T47D (cell line): ENCODE measurements around the gene SMIM35.

Experiments
- DNase-seq, 2 experiments: peaks; one replicate each; pipeline versions ENCODE4 v3.0.0 to v3.0.0-alpha.2; 2011 to 2012; ENCODE audit warnings: low read depth in 1 of 2, low spot score in 1 of 2
- JUND ChIP-seq: IDR thresholded peaks from 2 replicates; pipeline ENCODE4 v1.6.1; 2012; ENCODE audit warnings: low read depth
- in situ Hi-C: cut with HindIII; loops from 2 replicates; pipeline ENCODE4 v1.10.0; 2016; ENCODE audit warnings: low sequenced_read_pairs, low pct_unique_long_range_greater_than_20kb

The SMIM35 gene

GRCh38 chr11:118086913-118087768, at the start of gene SMIM35:
Gene SMIM35 (minus strand): TSS chr11:118086963. CDS start chr11:118086757, 206 bp downstream.
- in situ Hi-C loops = no loop called here
- no peak for DNase-seq
- no peak for TF ChIP-seq JUND

DNA sequence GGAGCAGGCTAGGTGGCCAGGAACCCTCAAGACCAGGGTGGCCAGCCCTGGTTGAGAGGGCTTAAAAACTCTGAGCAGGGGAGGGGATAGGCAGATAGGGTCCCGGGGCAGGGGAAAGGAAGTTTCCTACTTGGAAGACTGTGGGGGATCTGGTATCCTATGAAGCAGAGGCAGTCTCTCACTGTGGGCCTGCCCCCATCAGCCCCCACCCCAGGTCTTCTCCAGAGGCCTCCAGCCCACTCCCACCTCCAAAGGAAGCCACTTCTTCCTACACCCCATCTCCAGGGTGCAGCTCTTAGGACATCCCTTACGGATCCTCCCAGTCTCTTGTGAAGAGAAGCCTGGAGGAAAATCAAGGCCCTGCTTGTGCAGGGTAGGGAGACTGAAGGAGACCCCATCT, 49.6 kb upstream of the SMIM35 start:
- in situ Hi-C loops = no loop called here
- no peak for DNase-seq
- TF ChIP-seq JUND = no peak

DNA sequence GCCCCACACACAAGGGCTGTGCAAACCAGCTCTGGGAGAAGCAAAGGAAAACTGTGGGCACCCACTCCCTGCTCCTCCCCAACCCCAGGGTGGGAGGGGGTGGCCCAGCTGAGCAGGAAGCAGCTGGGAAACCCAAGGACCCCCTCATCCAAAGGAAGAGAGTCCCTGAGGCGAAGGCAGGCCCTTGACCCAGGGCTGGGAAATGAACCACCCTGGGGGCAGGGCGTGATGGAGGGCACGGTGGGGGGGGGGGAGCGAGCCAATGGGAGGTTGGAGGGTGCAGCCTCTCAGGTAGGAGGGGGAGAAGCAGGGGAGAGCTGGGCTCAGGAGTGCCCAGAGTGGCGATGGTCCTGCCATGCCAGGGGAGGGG, 49.0 kb upstream of the SMIM35 start:
- in situ Hi-C loops = no loop called here
- DNase-seq = no peak
- TF ChIP-seq JUND = no peak

- TF ChIP-seq JUND = no peak
- DNase-seq = no peak
- in situ Hi-C loops = no loop called here
These were observed 48.5 kb upstream of the SMIM35 start for GRCh38 chr11:118135051-118135795.

DNA sequence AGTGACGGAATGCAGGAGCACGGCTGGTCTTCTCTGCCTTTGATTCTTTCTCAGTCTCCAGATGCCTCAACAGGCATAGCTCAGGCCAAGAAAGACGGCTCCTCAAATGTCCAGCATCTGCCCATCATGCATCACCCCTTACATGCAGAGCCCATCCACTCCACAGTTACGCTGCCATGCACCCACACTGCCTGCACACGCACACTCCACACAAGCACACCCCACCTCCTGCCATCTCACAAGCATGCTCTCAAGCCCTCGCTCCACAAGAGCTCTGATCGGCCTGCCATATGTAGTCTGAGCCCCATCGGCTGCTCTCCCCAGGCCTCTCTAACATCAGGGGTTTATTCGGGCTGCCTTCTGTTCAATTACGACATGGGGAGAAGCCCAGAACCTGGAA, 47.1 kb upstream of the SMIM35 start:
- no peak for TF ChIP-seq JUND
- no peak for DNase-seq
- in situ Hi-C loops = no loop called here

GRCh38 chr11:118132385-118133151, 45.8 kb upstream of the SMIM35 start:
- DNase-seq = no peak
- TF ChIP-seq JUND = no peak
- in situ Hi-C loops = no loop called here

DNA sequence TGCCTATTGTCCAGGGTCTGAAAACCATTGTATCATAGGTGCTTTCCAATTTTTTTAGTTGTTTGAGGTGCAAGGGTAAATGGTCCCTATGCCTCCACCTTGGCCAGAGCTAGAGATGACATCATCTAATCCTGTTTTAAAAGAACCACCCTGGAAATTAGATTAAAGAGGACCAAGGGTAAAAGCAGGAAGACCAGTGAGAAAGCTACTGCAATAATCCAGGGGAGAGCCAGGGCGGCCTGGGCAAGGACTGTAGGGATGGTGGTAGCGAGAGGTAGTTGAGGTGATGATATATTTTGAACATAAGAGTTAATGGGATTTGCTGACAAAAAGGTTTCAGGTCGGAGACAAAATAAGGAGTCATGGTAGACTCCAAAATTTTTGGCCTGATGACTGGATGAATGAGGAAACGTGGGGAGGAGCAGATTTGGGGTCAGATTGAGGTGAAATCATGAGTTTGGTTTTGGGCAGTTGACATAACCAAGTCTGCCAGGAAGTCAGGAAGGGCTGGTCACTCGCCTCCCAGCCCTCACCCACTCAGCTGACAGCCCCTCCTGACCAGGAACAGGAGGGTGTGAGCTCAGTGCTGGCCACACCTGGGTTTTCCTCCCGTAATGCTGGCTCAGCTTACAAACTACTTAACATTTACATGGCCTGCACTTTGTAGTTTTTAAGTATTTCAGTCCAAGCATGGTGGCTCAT, 42.9 kb upstream of the SMIM35 start:
- TF ChIP-seq JUND = no peak
- DNase-seq = no peak
- in situ Hi-C loops = no loop called here

GRCh38 chr11:118128721-118129470, 42.1 kb upstream of the SMIM35 start:
- in situ Hi-C loops = no loop called here
- no peak for TF ChIP-seq JUND
- DNase-seq = no peak

DNA sequence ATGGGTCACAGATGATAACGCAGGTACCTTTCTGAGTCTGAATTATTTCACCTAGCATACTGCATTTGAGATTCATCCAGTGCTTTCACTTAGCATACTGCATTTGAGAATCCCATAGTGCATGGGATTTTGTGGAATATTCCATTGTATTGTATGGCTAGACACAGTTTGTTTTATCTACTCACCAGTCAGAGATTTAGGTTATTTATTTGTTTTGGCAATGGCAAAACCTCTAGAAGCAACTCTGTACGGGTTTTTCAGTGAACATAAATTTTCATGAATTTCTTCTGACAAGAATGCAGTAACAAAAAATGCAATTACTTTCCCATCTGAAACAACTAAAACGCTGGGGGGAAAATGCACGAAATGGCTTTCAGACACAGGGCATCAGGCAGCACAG, 41.5 kb upstream of the SMIM35 start:
- no peak for DNase-seq
- in situ Hi-C loops = no loop called here
- no peak for TF ChIP-seq JUND

DNA sequence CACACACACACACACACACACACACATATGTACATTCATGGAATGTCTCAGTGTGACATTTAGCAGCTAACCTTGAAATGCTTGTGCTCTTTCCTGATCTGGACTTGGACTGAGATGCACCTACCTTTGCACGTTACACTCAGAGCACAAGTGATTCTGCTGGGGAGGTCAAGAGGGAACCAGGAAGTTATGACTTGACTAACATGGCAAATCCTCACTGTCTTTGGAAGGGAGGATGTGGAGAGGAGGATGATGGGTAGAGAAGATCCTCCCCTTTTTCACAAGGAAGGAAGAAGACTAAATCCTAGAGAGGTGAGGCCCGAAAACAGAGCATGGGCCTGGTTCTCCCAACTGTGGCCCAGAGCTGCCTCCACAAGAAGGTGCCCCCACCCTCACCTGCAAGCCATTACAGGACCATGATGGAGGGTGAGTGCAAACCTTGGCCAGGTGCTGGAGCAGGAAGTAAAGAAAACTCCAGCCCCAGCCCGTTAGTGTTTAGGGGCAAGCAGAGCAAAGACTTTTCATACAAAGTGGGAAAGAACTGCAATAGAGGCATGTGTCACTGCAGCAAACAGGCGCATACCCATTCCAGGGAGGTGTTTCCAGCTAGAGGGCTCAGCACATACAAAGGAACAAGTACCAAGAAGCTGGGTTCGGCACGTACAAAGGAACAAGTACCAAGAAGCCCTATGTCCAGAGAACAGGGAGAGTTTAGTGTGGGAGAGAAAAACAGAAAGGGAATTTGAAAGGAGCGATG, 39.5 kb upstream of the SMIM35 start:
- TF ChIP-seq JUND = no peak; the same call in 1 of the 2 replicates
- DNase-seq = peak in 1 of 2 experiments; percentile 85
- in situ Hi-C loops = no loop called here

- DNase-seq = no peak
- TF ChIP-seq JUND = no peak
These were observed 38.3 kb upstream of the SMIM35 start for GRCh38 chr11:118124929-118125535.

More at GRCh38 chr11:118124929-118125535, 38.3 kb upstream of the SMIM35 start:
- in situ Hi-C loops = no loop called here
